Ectodermal cell (in vitro differentiated cells): ENCODE results near the gene LDLRAP1.

Source experiments
- H3K27ac ChIP-seq: 2 replicates; pipeline ENCODE4 v1.7.0; 2013; ENCODE audit warnings: mild to moderate bottlenecking, low read depth, low read length; ENCODE audit not compliant: insufficient read depth, poor library complexity, severe bottlenecking
- H3K27me3 ChIP-seq: 2 replicates; pipeline ENCODE4 v1.7.0; 2013; ENCODE audit warnings: mild to moderate bottlenecking, low read length; ENCODE audit not compliant: insufficient read depth, control insufficient read depth, poor library complexity, severe bottlenecking
- H3K36me3 ChIP-seq: one replicate; pipeline ENCODE4 v1.7.0; 2013; ENCODE audit warnings: low read length; ENCODE audit not compliant: control insufficient read depth, insufficient read depth
- H3K4me1 ChIP-seq: one replicate; pipeline ENCODE4 v1.7.0; 2013; ENCODE audit warnings: low read length; ENCODE audit not compliant: control insufficient read depth, insufficient read depth
- H3K4me3 ChIP-seq: 2 replicates; pipeline ENCODE4 v1.7.0; 2013; ENCODE audit warnings: low read depth, low read length, control low read depth; ENCODE audit not compliant: insufficient read depth
- H3K9me3 ChIP-seq: 2 replicates; pipeline ENCODE4 v1.7.0; 2013; ENCODE audit warnings: mild to moderate bottlenecking, low read length, moderate library complexity; ENCODE audit not compliant: control insufficient read depth
- WGBS, 2 experiments: methylation state at CpG; one replicate each; pipeline ENCODE4 v1.1.7; 2013; ENCODE audit warnings: missing lambda C conversion rate in 2 of 2; 5-methylcytosine and 5-hydroxymethylcytosine counted together

The LDLRAP1 gene

GRCh38 chr1:25524568-25525360 is 18.6 kb upstream of the LDLRAP1 start:
- Histone ChIP-seq H3K27ac (no peak overlapping the region), H3K4me3 (no peak overlapping the region), H3K36me3 (no peaks in the 10 kb centered on the region), H3K27me3 (no peaks in the 10 kb centered on the region), H3K4me1 (no peaks in the 10 kb centered on the region), H3K9me3 (no peaks in the 10 kb centered on the region)
- WGBS, 2 experiments = 87 to 90% methylated on average over 15 of the region's 15 CpGs

- no peaks in the 10 kb centered on the region for H3K9me3 ChIP-seq
- no peaks in the 10 kb centered on the region for H3K27me3 ChIP-seq
- no peak overlapping the region for H3K27ac ChIP-seq
- no peak overlapping the region for H3K4me3 ChIP-seq
- H3K36me3 ChIP-seq = no peaks in the 10 kb centered on the region
- 83 to 90% methylated on average over 4 of the region's 4 CpGs for WGBS, 2 experiments
- no peaks in the 10 kb centered on the region for H3K4me1 ChIP-seq
Observed at GRCh38 chr1:25525361-25525688, 18.1 kb upstream of the LDLRAP1 start.

GRCh38 chr1:25526753-25527152 is 16.7 kb upstream of the LDLRAP1 start:
- no peaks in the 10 kb centered on the region for H3K4me1 ChIP-seq
- WGBS, 2 experiments = 94% methylated on average over 2 of the region's 2 CpGs
- H3K27me3 ChIP-seq = no peaks in the 10 kb centered on the region

GRCh38 chr1:25527226-25527846 is 16.1 kb upstream of the LDLRAP1 start:
- no peaks in the 10 kb centered on the region for H3K4me1 ChIP-seq
- H3K36me3 ChIP-seq = no peaks in the 10 kb centered on the region
- H3K27me3 ChIP-seq = no peaks in the 10 kb centered on the region
- no peak overlapping the region for H3K4me3 ChIP-seq
- no peaks in the 10 kb centered on the region for H3K9me3 ChIP-seq
- H3K27ac ChIP-seq = no peak overlapping the region
- 92 to 93% methylated on average over 11 to 12 of the region's 12 CpGs for WGBS, 2 experiments

More at GRCh38 chr1:25526753-25527152, 16.7 kb upstream of the LDLRAP1 start:
- H3K27ac ChIP-seq = no peak overlapping the region
- H3K36me3 ChIP-seq = no peaks in the 10 kb centered on the region
- no peak overlapping the region for H3K4me3 ChIP-seq
- H3K9me3 ChIP-seq = no peaks in the 10 kb centered on the region

GRCh38 chr1:25527946-25528595 is 15.3 kb upstream of the LDLRAP1 start:
- Histone ChIP-seq H3K9me3 (no peaks in the 10 kb centered on the region), H3K4me1 (no peaks in the 10 kb centered on the region), H3K27me3 (no peaks in the 10 kb centered on the region), H3K27ac (no peak overlapping the region), H3K36me3 (no peaks in the 10 kb centered on the region), H3K4me3 (no peak overlapping the region)
- WGBS, 2 experiments = 93 to 94% methylated on average over 21 of the region's 21 CpGs

- Histone ChIP-seq H3K27me3 (no peaks in the 10 kb centered on the region), H3K27ac (no peak overlapping the region), H3K9me3 (no peaks in the 10 kb centered on the region), H3K36me3 (no peaks in the 10 kb centered on the region), H3K4me3 (no peak overlapping the region), H3K4me1 (no peaks in the 10 kb centered on the region)
- WGBS, 2 experiments = 91% methylated on average over 7 of the region's 7 CpGs
Observed at GRCh38 chr1:25528881-25529517, 14.4 kb upstream of the LDLRAP1 start.

- Histone ChIP-seq H3K27me3 (no peaks in the 10 kb centered on the region), H3K36me3 (no peaks in the 10 kb centered on the region), H3K27ac (no peak overlapping the region), H3K9me3 (no peaks in the 10 kb centered on the region), H3K4me3 (no peak overlapping the region), H3K4me1 (no peaks in the 10 kb centered on the region)
- WGBS, 2 experiments = 84% methylated on average over 17 to 18 of the region's 18 CpGs
Observed at GRCh38 chr1:25529518-25530185, 13.8 kb upstream of the LDLRAP1 start.

- Histone ChIP-seq H3K36me3 (no peaks in the 10 kb centered on the region), H3K9me3 (no peaks in the 10 kb centered on the region), H3K4me3 (no peak overlapping the region), H3K27ac (no peak overlapping the region), H3K27me3 (no peaks in the 10 kb centered on the region), H3K4me1 (no peaks in the 10 kb centered on the region)
- 91 to 92% methylated on average over 22 of the region's 22 CpGs for WGBS, 2 experiments
Observed at GRCh38 chr1:25530186-25531081, 13.0 kb upstream of the LDLRAP1 start.

GRCh38 chr1:25531082-25531461 is 12.3 kb upstream of the LDLRAP1 start:
- H3K9me3 ChIP-seq = no peaks in the 10 kb centered on the region
- 90 to 92% methylated on average over 11 of the region's 11 CpGs for WGBS, 2 experiments
- no peak overlapping the region for H3K4me3 ChIP-seq
- no peak overlapping the region for H3K27ac ChIP-seq
- H3K27me3 ChIP-seq = no peaks in the 10 kb centered on the region
- H3K36me3 ChIP-seq = no peaks in the 10 kb centered on the region
- H3K4me1 ChIP-seq = no peaks in the 10 kb centered on the region
